ENCODE results near the gene PNO1. TPM values are rescaled to one million over a fixed set of nuclear protein-coding genes. Genes with fewer than 3 reads are reported as not detected.

The PNO1 gene
- total and polyA plus RNA-seq, 9 of the 15 experiments (the other 6 are each of a cell fraction or from before 2014, with no cell fraction given) = 11.8 to 81.7 (median 41.1) TPM

DNA sequence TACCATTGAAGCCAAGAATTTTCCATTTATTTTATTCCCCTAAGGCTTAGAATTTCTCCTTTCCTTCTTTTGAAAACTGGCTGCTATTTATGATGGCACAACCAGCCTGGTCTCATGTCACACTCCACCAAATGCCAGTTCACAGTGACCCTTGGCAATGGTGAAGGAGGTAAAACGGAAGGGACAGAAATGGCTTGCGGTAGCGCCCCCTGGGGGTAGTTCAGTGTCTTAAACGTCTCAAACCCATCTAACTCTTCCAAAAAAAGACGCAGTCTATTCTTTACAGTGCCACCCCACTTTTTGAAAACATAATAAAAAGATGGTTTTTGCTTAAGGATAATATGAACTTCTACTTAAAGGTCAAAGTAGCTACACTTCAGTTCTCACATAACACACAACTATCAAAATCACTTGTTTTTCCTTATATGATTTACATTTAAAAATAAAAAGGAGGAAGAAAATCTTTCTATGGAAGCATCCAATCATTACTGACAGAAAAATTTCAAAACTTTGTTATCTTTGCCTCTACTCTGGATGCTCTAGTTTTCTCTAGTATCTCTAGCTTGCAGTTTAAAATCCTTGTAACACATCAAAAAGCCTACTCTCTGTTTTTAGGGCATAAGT lies 28.0 kb downstream of the PNO1 start:
- Histone ChIP-seq H2AFZ (ENCODE audit: low read depth, low read length) (no peak overlapping the region), H3K9ac (ENCODE audit: insufficient read depth in 1 of 2, low read depth in 2 of 2, low read length in 2 of 2) (no peak overlapping the region), H3K4me1 (replicated peaks in 1 of 2; ENCODE audit: control insufficient read depth in 2 of 2, insufficient read depth in 2 of 2, low read length in 2 of 2) (no peaks in the 10 kb centered on the region; a peak in 1 of 5 replicates), H3K27ac (ENCODE audit: extremely low read depth, low read depth, low read length) (no peak overlapping the region), H3K9me1 (ENCODE audit: control insufficient read depth, insufficient read depth, low read length) (no peaks in the 10 kb centered on the region), H3K36me3 (ENCODE audit: control insufficient read depth, insufficient read depth, low read length) (peaks cover 52% of the 10 kb centered on the region), H4K20me1 (replicated peaks; ENCODE audit: control insufficient read depth, insufficient read depth, low read length) (no peaks in the 10 kb centered on the region), H3K4me3 (no peak overlapping the region), H3K79me2 (ENCODE audit: control insufficient read depth, insufficient read depth, low read length) (peaks cover 64% of the 10 kb centered on the region), H3K9me3 (replicated peaks; ENCODE audit: control insufficient read depth, insufficient read depth, low read depth, low read length) (no peaks in the 10 kb centered on the region), H3K4me2 (ENCODE audit: insufficient read depth, low read length) (no peak overlapping the region), H3K27me3 (ENCODE audit: control insufficient read depth in 2 of 2, insufficient read depth in 2 of 2, low read length in 2 of 2) (no peaks in the 10 kb centered on the region)
- ChIA-PET CTCF (ENCODE audit: low intra/inter-chr PET ratio) (interaction anchor here (1.7 kb wide), 1 partner anchor 65 kb away, joined by 4 read pairs; no protein-coding TSS in a partner anchor), POLR2A (interaction anchor here (0.9 kb wide), 2 partner anchors 18 to 69 kb away, joined by 3 read pairs; no protein-coding TSS in a partner anchor)
- peak; percentile 86 for ATAC-seq
- intact Hi-C loops (cut with micrococcal nuclease) = loop anchor here (1.0 to 10.0 kb wide), 2 partner anchors 59 to 63 kb away; no protein-coding TSS in a partner anchor
- in situ Hi-C loops (cut with MboI) = no loop called here
- no TSS peak for BruUV-seq (replicated peaks)
- peak; percentile 47 to 81 (median 54) for DNase-seq (ENCODE audit: extremely low read depth in 1 of 4, low spot score in 3 of 4)
- peak; percentile 80 for FAIRE-seq
- WGBS (ENCODE audit: insufficient coverage, low coverage, missing lambda C conversion rate) = 14% methylated on average over 5 of the region's 5 CpGs
- TF ChIP-seq, protein P1, sequence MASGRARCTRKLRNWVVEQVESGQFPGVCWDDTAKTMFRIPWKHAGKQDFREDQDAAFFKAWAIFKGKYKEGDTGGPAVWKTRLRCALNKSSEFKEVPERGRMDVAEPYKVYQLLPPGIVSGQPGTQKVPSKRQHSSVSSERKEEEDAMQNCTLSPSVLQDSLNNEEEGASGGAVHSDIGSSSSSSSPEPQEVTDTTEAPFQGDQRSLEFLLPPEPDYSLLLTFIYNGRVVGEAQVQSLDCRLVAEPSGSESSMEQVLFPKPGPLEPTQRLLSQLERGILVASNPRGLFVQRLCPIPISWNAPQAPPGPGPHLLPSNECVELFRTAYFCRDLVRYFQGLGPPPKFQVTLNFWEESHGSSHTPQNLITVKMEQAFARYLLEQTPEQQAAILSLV (tag; IDR thresholded peaks at IDR 0.05) = no peak
- TF ChIP-seq SMARCB1 (IDR thresholded peaks at IDR 0.05; ENCODE audit: insufficient read length, low read depth) (no peak), ESRRB (CRISPR knock-in tag; IDR thresholded peaks at IDR 0.05; ENCODE audit: borderline replicate concordance) (no peak), NONO (IDR thresholded peaks at IDR 0.05; ENCODE audit: low read depth in 2 of 2, low read length in 1 of 2) (no peak), DPF2 (IDR thresholded peaks at IDR 0.05) (no peak), POU5F1 (IDR thresholded peaks at IDR 0.05; ENCODE audit: borderline replicate concordance, low read depth, low read length, partially characterized antibody) (no peak), ZNF324 (CRISPR knock-in tag; IDR thresholded peaks at IDR 0.05) (no peak), IFI16 (CRISPR knock-in tag; IDR thresholded peaks at IDR 0.05) (no peak)
- TF ChIP-seq, protein P2, sequence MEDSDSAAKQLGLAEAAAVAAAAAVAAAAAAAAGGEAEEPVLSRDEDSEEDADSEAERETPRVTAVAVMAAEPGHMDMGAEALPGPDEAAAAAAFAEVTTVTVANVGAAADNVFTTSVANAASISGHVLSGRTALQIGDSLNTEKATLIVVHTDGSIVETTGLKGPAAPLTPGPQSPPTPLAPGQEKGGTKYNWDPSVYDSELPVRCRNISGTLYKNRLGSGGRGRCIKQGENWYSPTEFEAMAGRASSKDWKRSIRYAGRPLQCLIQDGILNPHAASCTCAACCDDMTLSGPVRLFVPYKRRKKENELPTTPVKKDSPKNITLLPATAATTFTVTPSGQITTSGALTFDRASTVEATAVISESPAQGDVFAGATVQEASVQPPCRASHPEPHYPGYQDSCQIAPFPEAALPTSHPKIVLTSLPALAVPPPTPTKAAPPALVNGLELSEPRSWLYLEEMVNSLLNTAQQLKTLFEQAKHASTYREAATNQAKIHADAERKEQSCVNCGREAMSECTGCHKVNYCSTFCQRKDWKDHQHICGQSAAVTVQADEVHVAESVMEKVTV (CRISPR knock-in tag; IDR thresholded peaks at IDR 0.05) = peak; percentile 29; the same call in 1 of the 2 replicates
- TF ChIP-seq, protein P3, sequence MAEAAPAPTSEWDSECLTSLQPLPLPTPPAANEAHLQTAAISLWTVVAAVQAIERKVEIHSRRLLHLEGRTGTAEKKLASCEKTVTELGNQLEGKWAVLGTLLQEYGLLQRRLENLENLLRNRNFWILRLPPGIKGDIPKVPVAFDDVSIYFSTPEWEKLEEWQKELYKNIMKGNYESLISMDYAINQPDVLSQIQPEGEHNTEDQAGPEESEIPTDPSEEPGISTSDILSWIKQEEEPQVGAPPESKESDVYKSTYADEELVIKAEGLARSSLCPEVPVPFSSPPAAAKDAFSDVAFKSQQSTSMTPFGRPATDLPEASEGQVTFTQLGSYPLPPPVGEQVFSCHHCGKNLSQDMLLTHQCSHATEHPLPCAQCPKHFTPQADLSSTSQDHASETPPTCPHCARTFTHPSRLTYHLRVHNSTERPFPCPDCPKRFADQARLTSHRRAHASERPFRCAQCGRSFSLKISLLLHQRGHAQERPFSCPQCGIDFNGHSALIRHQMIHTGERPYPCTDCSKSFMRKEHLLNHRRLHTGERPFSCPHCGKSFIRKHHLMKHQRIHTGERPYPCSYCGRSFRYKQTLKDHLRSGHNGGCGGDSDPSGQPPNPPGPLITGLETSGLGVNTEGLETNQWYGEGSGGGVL (CRISPR knock-in tag; IDR thresholded peaks at IDR 0.05) = no peak
- TF ChIP-seq, protein P4, sequence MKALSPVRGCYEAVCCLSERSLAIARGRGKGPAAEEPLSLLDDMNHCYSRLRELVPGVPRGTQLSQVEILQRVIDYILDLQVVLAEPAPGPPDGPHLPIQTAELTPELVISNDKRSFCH (CRISPR knock-in tag; IDR thresholded peaks at IDR 0.05) = no peak
- TF ChIP-seq, protein P4 (tag; IDR thresholded peaks at IDR 0.05) = no peak
- TF ChIP-seq, protein P5, sequence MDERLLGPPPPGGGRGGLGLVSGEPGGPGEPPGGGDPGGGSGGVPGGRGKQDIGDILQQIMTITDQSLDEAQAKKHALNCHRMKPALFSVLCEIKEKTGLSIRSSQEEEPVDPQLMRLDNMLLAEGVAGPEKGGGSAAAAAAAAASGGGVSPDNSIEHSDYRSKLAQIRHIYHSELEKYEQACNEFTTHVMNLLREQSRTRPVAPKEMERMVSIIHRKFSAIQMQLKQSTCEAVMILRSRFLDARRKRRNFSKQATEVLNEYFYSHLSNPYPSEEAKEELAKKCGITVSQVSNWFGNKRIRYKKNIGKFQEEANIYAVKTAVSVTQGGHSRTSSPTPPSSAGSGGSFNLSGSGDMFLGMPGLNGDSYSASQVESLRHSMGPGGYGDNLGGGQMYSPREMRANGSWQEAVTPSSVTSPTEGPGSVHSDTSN (CRISPR knock-in tag; IDR thresholded peaks at IDR 0.05; ENCODE audit: low read depth) = no peak
- TF ChIP-seq, protein P5 (tag; conservative IDR thresholded peaks at IDR 0.05; ENCODE audit: low read depth) = no peak
